Astrocyte (in vitro differentiated cells and primary cell): ENCODE results near the gene RTN3. TPM values are rescaled to one million over a fixed set of nuclear protein-coding genes. Genes with fewer than 3 reads are reported as not detected.

Experiments used
- DNase-seq: peaks from one replicate; pipeline ENCODE4 v3.0.0-alpha.2; 2010; ENCODE audit warnings: low read depth
- FAIRE-seq: peaks from 2 replicates; lab custom pipeline; 2011; peaks lifted over from hg19 to GRCh38; lab: Jason Lieb, UNC
- H2AFZ ChIP-seq: 2 replicates; pipeline ENCODE4 v1.6.0; 2012; ENCODE audit warnings: low read depth, low read length, inconsistent platforms
- H3K27ac ChIP-seq: 2 replicates; pipeline ENCODE4 v1.5.1; 2011; ENCODE audit warnings: low read depth, low read length, inconsistent platforms
- H3K27me3 ChIP-seq: 2 replicates; pipeline ENCODE4 v1.6.0; 2011; ENCODE audit warnings: low read length, inconsistent platforms; ENCODE audit not compliant: insufficient read depth
- H3K36me3 ChIP-seq: 2 replicates; pipeline ENCODE4 v1.5.1; 2011; ENCODE audit warnings: low read length, inconsistent platforms; ENCODE audit not compliant: insufficient read depth
- H3K4me1 ChIP-seq: 2 replicates; pipeline ENCODE4 v1.5.1; 2011; ENCODE audit warnings: low read length, inconsistent platforms; ENCODE audit not compliant: insufficient read depth
- H3K4me2 ChIP-seq: 2 replicates; pipeline ENCODE4 v1.6.0; 2012; ENCODE audit warnings: low read length, inconsistent platforms
- H3K4me3 ChIP-seq: 2 replicates; pipeline ENCODE4 v1.5.1; 2011; ENCODE audit warnings: low read depth, mild to moderate bottlenecking, low read length, inconsistent platforms; ENCODE audit not compliant: insufficient read depth
- H3K79me2 ChIP-seq: 2 replicates; pipeline ENCODE4 v1.6.0; 2012; ENCODE audit warnings: mild to moderate bottlenecking, low read length, inconsistent platforms; ENCODE audit not compliant: insufficient read depth
- H3K9ac ChIP-seq: 2 replicates; pipeline ENCODE4 v1.6.0; 2012; ENCODE audit warnings: mild to moderate bottlenecking, low read length, inconsistent platforms
- H3K9me3 ChIP-seq: 2 replicates; pipeline ENCODE4 v1.5.1; 2012; ENCODE audit warnings: low read depth, mild to moderate bottlenecking, low read length, inconsistent platforms; ENCODE audit not compliant: insufficient read depth
- H4K20me1 ChIP-seq: 2 replicates; pipeline ENCODE4 v1.6.0; 2012; ENCODE audit warnings: low read length, inconsistent platforms; ENCODE audit not compliant: insufficient read depth
- H3K27ac Mint-ChIP-seq: one replicate; pipeline ENCODE4 v1.8.0; 2021; ENCODE audit warnings: mild to moderate bottlenecking, mixed read lengths; ENCODE audit not compliant: unreplicated experiment
- H3K27me3 Mint-ChIP-seq: one replicate; pipeline ENCODE4 v1.8.0; 2021; ENCODE audit warnings: low read depth, mixed read lengths; ENCODE audit not compliant: unreplicated experiment
- H3K36me3 Mint-ChIP-seq: one replicate; pipeline ENCODE4 v1.8.0; 2021; ENCODE audit warnings: low read depth, mixed read lengths; ENCODE audit not compliant: unreplicated experiment
- H3K4me1 Mint-ChIP-seq: one replicate; pipeline ENCODE4 v1.8.0; 2021; ENCODE audit warnings: low read depth, mixed read lengths; ENCODE audit not compliant: unreplicated experiment
- H3K4me3 Mint-ChIP-seq: one replicate; pipeline ENCODE4 v1.8.0; 2021; ENCODE audit warnings: mild to moderate bottlenecking, moderate library complexity, mixed read lengths; ENCODE audit not compliant: unreplicated experiment
- H3K9me3 Mint-ChIP-seq: one replicate; pipeline ENCODE4 v1.8.0; 2021; ENCODE audit warnings: mild to moderate bottlenecking, mixed read lengths; ENCODE audit not compliant: unreplicated experiment
- EZH2 ChIP-seq: IDR thresholded peaks from 2 replicates; pipeline ENCODE4 v1.6.1; 2012; ENCODE audit warnings: mild to moderate bottlenecking, low read length, inconsistent platforms; ENCODE audit not compliant: insufficient read depth
- total RNA-seq: library from RNA; stranded (reverse); gene quantifications from 2 replicates; pipeline ENCODE4 v1.2.1, GENCODE V29; 2021
- TF ChIP-seq, protein P1 (sequence below): IDR thresholded peaks from 2 replicates; pipeline ENCODE4 v1.5.1; 2011; ENCODE audit warnings: low read depth, mild to moderate bottlenecking, inconsistent platforms, low read length, moderate library complexity; ENCODE audit not compliant: insufficient read depth

The RTN3 gene
- total RNA-seq, 1 donor from 2014 or later = 99.5 TPM

- TF ChIP-seq, protein P1, sequence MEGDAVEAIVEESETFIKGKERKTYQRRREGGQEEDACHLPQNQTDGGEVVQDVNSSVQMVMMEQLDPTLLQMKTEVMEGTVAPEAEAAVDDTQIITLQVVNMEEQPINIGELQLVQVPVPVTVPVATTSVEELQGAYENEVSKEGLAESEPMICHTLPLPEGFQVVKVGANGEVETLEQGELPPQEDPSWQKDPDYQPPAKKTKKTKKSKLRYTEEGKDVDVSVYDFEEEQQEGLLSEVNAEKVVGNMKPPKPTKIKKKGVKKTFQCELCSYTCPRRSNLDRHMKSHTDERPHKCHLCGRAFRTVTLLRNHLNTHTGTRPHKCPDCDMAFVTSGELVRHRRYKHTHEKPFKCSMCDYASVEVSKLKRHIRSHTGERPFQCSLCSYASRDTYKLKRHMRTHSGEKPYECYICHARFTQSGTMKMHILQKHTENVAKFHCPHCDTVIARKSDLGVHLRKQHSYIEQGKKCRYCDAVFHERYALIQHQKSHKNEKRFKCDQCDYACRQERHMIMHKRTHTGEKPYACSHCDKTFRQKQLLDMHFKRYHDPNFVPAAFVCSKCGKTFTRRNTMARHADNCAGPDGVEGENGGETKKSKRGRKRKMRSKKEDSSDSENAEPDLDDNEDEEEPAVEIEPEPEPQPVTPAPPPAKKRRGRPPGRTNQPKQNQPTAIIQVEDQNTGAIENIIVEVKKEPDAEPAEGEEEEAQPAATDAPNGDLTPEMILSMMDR = no peak
- no peak for TF ChIP-seq EZH2
- no peak overlapping the region for H2AFZ ChIP-seq
- Mint-ChIP-seq H3K36me3 (peaks cover 7% of the 10 kb centered on the region), H3K27ac (peak overlapping the region; percentile 63), H3K4me3 (peak overlapping the region; percentile 82), H3K9me3 (no peaks in the 10 kb centered on the region), H3K27me3 (no peaks in the 10 kb centered on the region), H3K4me1 (peaks cover 12% of the 10 kb centered on the region)
- peaks cover 13% of the 10 kb centered on the region for H3K79me2 ChIP-seq
- DNase-seq (no peak), FAIRE-seq (no peak)
- peaks cover 13% of the 10 kb centered on the region for H3K4me1 ChIP-seq
- no peak overlapping the region for H3K27ac ChIP-seq
- H3K27me3 ChIP-seq = no peaks in the 10 kb centered on the region
- H4K20me1 ChIP-seq = peaks cover 38% of the 10 kb centered on the region
- peaks cover 9% of the 10 kb centered on the region for H3K36me3 ChIP-seq
- no peak overlapping the region for H3K4me3 ChIP-seq
- H3K9me3 ChIP-seq = no peaks in the 10 kb centered on the region
- H3K9ac ChIP-seq = no peak overlapping the region
- no peak overlapping the region for H3K4me2 ChIP-seq
These were observed 79.9 kb downstream of the RTN3 start for GRCh38 chr11:63761188-63761587.

GRCh38 chr11:63761931-63762653 lies 80.8 kb downstream of the RTN3 start:
- Histone ChIP-seq H3K27me3 (no peaks in the 10 kb centered on the region), H3K36me3 (peaks cover 9% of the 10 kb centered on the region), H3K4me3 (peak overlapping the region; percentile 17), H3K4me1 (peaks cover 19% of the 10 kb centered on the region), H3K9me3 (no peaks in the 10 kb centered on the region), H3K27ac (no peak overlapping the region), H3K9ac (peak overlapping the region; percentile 46), H4K20me1 (peaks cover 47% of the 10 kb centered on the region), H3K79me2 (peaks cover 22% of the 10 kb centered on the region), H3K4me2 (peak overlapping the region; percentile 75), H2AFZ (no peak overlapping the region)
- Mint-ChIP-seq H3K4me1 (peaks cover 17% of the 10 kb centered on the region), H3K36me3 (peaks cover 5% of the 10 kb centered on the region), H3K27me3 (no peaks in the 10 kb centered on the region), H3K4me3 (peak overlapping the region; percentile 82), H3K9me3 (no peaks in the 10 kb centered on the region), H3K27ac (peak overlapping the region; percentile 78)
- DNase-seq (no peak), FAIRE-seq (no peak)
- TF ChIP-seq, protein P1 = no peak
- TF ChIP-seq EZH2 = no peak
